Activated CD4-positive, CD25-positive, alpha-beta regulatory T cell treated with anti-CD3 and anti-CD28 coated beads, Interleukin-2, amount 50 U/mL, for 16 hours (primary cell): ENCODE data around the gene RASSF8.

Source experiments
- DNase-seq: peaks from one replicate; pipeline ENCODE4 v3.0.0-alpha.2; 2020; ENCODE audit warnings: low read depth, low spot score

Gene RASSF8

DNA sequence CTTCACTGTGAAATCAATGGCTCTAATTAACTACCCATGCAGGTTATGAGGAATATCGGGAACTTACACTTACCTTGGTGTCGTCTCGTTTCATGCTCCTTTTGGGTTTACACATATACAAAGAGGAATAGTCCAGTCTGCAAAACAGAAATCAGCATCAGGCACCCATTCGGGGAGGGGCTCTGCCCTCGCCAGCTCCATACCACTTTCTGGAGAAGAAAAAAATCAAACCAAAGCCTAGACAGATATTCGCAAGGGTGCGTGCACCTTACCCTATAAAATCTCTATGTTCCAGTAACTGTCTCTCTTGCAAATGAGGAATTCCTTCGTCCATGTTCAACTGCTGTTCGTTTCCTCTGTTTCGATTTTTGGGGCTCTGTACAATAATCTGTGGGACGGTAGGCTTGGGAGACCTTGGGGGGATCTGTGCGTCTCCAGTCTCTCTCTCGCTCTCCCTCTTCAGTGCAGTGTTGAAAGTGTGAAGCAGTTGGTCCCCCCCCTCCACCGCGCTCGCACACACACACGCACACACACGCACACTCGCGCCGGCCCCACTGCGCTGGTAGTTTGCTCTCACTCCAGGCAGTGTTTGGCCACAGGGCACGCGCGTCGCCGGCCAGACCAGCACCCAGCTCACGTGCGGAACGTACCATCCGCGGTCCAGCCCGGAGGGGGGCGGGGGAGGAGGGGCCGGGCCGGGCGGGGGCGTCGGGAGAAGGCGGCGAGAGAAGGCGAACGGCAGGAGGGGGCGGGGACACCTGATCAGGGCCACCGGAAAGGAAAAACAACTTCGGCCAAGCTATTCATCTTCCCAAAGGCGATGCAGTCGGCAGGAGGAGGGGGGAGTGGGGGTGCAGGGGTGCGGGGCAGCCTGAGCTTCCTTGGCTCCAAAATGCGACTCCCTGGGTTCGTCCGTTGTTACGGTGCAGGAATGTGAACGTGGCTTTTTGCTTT lies 166.2 kb downstream of the RASSF8 start, which contains the start of gene BHLHE41:
TSS of gene BHLHE41 (minus strand) at position 592 of the 954 bp plus-strand sequence. CDS start at position 334, 258 bp downstream.
- no peak for DNase-seq

GRCh38 chr12:26125400-26126339 lies 167.2 kb downstream of the RASSF8 start:
- no peak for DNase-seq

DNA sequence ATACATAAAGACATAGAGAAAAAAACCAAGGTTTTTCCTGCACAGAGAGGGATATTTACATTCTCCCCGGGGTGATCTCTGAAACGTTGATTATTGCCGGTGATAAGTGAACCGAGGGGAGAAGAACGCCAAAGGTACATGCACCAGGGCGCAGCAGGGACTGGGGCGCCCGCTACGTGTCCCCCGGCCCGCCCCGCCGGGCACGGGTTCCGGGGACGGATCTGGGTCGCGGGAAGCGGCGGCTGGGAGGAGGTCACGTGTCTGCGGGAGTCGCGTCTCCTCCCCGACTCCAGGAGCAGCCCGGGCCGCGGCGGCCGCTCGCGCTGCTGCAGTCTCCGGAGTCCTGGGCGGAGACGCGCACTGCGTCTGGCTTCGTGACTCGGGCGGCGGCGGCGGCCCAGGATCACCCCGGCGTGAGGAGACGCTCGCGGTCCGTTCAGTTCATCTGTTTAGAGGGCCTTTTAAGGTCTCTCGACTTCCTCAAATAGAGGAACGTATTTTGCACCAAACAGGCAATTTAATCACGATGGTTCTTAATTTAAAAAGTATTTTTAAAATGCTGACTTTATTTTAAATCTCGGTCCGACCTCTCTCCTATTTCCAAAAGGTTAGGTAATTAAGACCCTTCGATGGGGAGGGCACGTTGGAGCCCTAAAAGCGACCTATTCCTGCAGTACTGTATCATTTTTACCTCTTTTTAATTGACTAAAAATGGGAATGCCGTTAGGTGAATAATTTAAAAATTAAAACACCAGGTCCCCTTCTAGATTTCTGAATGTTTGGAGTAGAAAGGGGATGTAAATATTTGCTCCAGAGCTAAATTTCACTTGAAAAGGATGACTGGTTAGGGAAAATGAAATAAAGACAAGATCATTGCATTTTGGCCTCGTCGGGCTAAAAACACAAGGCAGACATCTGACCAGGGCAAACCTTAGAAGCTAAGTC lies 168.1 kb downstream of the RASSF8 start:
- DNase-seq = no peak

DNA sequence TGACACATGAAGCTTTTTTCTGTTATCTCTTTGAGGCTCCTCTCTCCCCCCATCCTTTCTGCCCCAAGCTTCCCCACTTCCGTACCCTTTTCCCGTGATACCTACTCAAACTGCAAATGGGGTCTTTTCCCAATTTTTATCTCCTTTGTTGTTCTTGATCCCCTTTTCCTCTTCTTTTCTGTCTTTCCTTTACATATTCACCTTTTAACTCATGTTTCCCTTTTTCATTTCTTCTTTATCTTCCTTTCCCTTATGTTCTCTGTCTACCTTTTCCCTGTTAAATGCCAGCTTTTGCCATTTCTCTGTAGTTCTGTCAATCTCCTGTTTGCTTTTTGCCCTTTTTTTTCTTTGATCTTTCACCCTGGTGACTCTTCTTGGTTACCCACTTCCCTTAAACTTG lies 168.9 kb downstream of the RASSF8 start:
- no peak for DNase-seq

DNA sequence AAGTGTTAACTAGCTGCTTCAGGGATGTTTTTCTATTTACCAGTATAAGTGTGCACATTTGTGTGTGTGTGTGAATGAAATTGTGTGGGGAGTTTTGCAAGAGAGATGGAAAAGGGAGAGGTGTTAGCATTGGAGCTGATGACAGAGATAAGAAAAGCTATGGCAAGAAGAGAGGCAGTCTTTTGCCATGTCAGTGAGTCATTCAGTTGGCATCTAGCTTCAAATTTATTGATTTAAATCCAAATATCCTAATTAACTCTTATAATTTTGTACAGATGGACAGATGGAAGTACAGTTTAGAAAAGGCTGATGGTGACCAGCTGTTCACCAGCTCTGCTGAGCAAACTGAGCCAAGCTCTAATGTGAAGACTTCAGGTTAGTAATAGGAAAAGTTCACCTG lies 169.7 kb downstream of the RASSF8 start:
- no peak for DNase-seq
